C4-2B (cell line): ENCODE results near the gene GAS7.

Experiments used
- ZFX ChIP-seq: fragments of 450-650 bp; IDR thresholded peaks from 2 replicates; pipeline ENCODE4 v1.6.1; 2017
- TF ChIP-seq, protein P1 (sequence below): fragments of 450-650 bp; conservative IDR thresholded peaks from 2 replicates; pipeline ENCODE4 v1.5.1; 2017; ENCODE audit warnings: mild to moderate bottlenecking

DNA sequence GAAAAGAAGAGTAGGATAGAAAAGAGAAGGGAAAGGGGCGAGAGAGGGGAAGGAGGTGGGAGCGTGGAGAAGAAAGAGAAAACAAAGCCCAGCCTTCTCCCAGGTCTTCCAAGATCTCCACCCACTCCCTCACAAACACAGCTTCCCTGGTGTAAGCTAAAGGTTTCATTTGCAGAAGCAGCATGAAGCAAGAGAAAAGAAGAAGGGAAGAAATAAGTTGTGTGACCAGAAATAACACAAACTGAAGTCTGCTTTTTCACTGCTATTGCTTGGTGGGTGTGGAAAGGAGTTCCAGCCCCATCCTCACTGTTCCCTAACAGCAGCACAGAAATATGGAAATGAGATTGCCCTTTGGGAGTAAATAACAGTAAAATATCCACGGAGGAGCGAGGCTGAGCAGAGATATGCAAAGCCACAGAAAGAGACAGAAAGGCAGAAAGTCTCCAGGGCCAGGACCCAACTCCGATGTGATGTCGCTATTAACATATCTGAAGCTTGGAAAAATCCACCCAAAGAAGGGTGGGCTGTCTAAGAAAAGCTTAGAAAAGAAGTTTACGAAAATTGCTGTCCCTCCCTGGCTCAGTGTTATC is 10.3 kb upstream of the GAS7 start:
- TF ChIP-seq, protein P1, sequence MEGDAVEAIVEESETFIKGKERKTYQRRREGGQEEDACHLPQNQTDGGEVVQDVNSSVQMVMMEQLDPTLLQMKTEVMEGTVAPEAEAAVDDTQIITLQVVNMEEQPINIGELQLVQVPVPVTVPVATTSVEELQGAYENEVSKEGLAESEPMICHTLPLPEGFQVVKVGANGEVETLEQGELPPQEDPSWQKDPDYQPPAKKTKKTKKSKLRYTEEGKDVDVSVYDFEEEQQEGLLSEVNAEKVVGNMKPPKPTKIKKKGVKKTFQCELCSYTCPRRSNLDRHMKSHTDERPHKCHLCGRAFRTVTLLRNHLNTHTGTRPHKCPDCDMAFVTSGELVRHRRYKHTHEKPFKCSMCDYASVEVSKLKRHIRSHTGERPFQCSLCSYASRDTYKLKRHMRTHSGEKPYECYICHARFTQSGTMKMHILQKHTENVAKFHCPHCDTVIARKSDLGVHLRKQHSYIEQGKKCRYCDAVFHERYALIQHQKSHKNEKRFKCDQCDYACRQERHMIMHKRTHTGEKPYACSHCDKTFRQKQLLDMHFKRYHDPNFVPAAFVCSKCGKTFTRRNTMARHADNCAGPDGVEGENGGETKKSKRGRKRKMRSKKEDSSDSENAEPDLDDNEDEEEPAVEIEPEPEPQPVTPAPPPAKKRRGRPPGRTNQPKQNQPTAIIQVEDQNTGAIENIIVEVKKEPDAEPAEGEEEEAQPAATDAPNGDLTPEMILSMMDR: no peak
- TF ChIP-seq ZFX: no peak
